HG03175 (cell line): ENCODE data around the gene C11orf24.

ENCODE experiments used
- ATAC-seq: cut with Tn5 transposase; IDR thresholded peaks from one replicate; pipeline ENCODE4 v1.9.1; 2021; ENCODE audit warnings: mild to moderate bottlenecking, moderate library complexity; ENCODE audit not compliant: unreplicated experiment

The C11orf24 gene

DNA sequence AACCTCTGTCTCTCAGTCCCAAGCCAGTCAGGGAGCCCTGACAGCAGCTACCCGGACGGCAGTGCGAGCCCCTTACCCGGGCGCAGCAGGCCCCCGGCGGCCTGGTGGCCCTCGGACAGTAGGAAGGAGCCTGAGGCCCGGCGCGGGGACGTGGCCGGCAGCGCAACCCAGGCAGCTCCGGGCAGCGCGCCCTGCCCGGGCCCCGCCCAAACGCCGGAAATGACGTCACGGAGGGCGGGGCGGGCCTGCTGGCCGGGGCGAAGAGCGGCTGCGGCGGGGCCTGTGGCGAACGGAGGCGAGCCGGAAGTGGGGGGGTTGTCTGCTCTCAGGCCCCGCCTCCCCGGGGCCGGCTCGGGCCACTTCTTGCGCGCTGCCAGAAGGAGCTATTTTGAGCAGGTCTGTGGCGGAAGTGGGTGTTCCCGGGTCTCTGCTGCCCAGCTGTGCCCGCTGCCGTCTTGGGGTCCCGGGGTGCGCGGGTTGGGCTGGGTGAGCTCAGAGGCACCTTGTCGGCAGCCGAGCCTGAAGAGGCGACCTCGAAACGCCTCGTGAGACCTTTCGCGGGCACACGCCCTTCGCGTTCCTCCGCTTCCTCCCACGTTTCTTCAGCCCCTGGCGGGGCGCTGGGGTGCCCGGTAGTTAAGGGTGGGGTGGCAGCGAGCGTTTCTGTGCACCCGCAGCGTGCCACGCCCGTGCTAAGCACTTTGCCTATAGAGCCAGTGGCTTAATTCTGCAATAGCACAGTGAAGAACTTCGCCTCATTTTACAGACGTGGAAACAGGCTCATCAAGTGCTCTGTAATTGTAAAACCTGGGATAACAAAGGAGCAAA lies at the start of gene C11orf24:
Gene C11orf24 (minus strand): TSS at position 193 of the 828 bp plus-strand sequence. CDS start 8,206 bp downstream, outside the sequence.
- ATAC-seq: peak; percentile 76

DNA sequence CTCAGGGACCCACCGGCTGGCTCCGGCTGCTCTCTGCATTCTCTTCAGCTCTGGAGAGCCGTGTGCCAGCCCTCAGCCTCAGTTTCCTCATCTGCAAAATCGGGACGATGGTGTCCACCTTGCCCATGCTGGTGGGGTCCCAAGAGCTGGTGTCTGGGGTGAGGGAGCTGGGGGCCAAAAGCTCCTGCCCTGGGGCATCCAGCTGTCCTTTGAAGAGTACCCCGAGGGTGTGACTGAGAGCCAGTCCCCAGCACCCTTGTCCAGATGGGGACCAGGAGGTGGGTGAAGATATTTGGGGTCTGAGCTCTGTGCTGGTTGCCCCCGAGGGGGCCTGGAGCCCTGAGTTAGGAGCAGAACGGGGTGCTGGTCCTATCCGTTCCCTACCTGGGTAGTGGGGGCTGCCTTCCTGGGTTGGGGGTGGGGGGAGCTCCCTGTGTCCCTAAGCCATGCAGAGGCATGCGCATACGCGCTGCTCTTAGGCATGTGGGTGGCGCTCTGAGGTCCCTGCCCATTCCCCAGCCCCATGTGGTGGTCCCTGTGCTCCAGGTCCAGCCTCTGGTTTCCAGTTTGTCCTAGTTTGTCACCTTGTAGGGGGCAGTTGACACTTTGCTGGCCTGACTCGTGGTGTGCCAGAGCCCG lies 45.5 kb upstream of the C11orf24 start:
- no peak for ATAC-seq

DNA sequence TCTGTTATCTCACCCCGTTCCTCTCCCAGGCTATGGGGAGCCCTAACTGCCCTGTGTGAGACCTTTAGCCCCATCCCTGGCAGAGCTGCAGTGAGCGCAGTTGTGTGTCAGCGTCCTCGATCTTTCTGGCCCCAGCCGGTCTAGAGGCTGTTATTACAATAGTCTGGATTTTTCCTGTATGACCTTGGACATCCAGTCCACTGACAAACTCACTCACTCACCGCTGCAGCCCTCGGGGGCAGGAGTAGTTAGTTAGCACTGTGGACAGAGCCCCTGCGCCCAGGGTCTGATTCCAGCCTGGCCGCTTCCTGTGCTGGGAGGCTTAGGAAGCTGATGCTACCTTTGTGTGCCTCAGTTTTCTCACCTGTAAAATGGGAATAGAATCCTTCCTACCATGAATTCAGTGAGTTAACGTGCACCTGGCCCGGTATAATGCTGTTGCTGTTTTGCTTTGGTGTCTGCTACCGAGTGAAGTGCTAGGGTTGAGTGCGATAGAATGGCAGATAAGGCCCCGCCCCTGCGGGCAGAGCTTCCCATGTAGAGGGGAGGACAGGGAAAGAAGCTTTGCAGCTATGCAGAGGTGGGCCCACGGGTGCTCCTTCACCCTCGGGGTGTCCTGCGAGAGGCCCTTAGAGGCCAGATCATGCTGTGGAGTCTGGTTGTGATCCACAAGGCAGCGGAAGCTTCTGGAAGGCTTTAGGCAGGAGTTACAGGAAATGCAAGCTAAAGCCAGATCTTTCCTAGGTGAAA lies 43.6 kb upstream of the C11orf24 start:
- ATAC-seq: no peak

DNA sequence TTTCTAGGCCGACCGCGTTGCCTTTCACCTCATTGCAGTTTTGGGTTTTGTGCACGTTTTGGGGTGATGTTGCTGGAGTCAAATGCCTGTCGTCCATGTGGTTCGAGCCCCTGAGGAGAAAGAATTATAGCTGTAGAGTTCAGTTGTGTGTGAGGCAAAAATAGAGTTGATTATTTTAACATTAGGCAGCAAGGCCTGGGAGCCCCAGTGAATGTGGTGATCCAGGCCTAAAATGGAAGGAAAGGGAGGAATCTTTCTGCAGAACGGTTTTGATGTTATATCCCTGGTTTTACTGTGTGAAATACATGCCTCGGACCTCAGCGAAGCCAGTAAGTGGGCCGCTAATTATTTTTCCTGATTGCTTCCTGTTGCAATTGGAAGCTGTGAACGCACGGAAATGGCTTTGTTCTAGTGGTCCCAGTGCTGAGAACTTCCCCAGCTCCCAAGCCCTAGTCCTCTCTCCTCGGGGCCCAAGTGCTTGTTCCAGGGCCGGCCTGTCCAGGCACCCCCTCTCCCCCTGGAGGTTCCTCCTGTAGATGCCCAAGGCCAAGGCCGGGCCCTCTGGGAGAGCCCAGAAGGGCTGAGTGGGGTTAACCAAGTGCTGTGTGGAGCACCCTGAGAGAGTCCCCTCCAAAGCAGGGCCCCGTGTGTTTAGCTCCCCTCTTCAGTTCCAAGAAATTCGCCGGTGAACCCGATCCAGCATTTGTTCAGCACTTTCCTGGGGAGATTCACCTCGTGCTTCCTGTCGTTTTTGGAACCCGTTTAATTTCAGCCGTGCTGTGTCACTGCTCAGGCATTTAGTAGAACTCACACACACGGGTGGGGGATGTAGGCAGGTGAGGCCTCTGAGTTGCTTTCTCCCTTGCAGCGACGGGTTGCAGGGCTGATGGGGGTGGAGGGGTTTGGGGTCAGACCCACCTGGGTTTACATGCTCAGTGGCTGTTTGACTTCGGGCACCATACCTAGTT lies 42.7 kb upstream of the C11orf24 start:
- no peak for ATAC-seq

DNA sequence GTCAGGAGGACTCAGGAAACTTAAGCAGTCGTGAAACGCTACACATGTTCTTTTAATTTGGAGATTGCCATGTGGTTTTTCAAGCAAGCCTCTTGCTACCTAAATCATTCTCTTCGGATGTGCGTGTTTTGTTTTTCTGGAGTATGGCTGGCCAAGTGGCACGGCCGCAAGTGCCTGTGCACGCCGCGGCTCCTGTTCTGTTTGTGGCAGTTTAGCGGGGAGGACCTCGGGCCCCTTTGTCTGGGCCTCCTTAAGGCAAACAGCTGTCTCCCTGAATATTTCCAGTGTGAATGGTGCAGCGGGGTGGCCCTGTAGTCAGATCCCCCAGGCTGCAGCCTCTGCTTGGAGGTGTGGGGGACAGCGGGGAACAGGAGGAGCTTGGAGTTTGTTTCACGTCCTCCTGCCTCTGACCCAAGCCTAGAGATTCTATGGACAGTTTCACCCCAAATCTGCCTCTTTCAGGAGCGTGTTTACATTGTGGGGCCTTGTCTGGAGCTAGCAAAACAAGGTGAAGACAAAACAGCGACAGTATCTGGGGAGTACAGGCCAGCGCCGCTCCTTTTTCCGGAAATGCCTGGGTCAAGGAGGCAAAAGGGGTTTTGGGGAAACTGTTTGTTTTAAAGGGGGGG lies 41.9 kb upstream of the C11orf24 start:
- ATAC-seq: no peak

- ATAC-seq: no peak
Measured at GRCh38 chr11:68312780-68313573, 41.2 kb upstream of the C11orf24 start.

DNA sequence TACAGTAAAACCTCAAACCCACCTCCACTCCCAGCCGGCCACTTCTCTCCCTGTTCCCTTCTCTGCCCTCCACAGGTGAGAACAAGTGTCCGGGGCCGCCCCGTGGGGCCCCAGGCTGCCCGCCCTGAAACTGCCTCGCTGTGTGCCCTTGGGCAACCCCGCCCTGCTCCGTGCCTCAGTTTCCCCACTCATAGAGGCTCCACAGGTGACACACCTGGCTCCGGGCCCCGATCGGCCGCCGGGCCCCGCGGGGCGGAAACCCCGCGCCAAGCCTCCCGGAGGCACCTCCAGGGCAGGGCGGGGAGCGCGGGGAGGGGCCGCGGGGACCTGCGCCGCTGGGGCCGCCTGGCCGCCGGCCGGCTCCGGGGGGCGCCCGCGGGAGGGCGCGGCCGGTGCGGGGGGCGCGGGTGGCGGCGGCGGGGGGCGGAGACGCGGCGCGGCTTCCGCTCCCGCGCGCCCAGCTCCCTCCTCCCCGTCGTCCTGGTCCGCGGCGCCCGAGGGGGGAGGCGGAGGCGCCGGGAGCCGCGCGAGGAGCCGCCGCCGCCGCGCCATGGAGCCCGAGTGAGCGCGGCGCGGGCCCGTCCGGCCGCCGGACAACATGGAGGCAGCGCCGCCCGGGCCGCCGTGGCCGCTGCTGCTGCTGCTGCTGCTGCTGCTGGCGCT lies 40.5 kb upstream of the C11orf24 start, which contains the start of gene LRP5:
Gene LRP5 (plus strand): TSS at position 475 of the 663 bp plus-strand sequence. CDS start 124 bp downstream, at position 599.
- no peak for ATAC-seq

GRCh38 chr11:68311160-68312116 lies 39.7 kb upstream of the C11orf24 start:
- no peak for ATAC-seq

- no peak for ATAC-seq
Measured at GRCh38 chr11:68309621-68310185, 37.9 kb upstream of the C11orf24 start.

- no peak for ATAC-seq
Measured at GRCh38 chr11:68308068-68308467, 36.3 kb upstream of the C11orf24 start.

- ATAC-seq: no peak
Measured at GRCh38 chr11:68306636-68307035, 34.9 kb upstream of the C11orf24 start.

DNA sequence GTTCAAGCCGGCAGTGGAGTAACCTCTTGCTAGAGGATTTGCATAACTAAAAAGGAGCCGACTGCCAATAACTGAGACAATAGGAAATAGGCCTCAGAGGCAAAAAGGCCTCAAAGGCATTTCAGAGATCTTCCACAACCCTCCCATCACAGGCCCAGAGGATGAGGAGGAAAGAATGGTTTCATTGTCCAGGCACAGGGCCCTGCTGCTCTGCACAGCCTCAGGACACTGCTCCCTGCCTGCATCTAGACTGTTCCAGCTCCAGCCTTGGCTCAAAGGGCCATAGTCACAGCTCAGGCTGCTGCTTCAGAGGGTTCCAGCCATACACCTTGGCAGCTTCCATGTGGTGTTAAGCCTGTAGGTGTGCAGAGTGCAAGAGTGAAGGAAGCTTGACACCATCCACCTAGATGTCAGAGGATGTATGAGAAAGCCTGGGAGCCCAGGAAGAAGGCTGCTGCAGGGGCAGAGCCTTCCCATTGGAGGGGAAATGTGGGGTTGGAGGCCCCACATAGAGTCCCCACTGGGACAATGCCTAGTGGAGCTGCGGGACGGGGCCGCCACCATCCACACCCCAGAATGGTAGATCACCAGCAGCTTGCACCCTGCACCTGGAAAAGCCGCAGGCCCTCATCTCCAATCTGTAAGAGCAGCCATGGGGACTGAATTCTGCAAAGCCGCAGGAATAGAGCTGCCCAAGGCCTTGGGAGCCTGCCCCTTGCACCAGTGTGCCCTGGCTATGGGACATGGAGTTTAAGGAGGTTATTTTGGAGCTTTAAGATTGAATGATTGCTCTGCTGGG lies 32.4 kb upstream of the C11orf24 start:
- ATAC-seq: no peak

DNA sequence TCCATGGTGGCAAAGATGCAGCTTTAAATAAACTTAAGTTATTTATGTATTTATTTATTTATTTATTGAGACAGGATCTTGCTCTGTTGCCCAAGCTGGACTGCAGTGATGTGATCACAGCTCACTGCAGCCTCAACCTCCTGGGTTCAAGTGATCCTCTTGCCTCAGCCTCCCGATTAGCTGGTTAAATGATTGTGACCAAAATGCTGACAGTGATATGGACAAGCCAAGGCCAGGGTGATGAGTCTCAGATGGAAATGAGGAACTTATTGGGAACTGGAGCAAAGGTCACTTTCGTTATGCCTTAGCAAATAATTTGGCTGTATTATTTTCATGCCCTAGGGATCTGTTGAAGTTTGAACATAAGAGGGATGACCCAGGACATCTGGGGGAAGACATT lies 31.3 kb upstream of the C11orf24 start:
- no peak for ATAC-seq

- no peak for ATAC-seq
Measured at GRCh38 chr11:68302670-68303069, 30.9 kb upstream of the C11orf24 start.

GRCh38 chr11:68302256-68302655 lies 30.5 kb upstream of the C11orf24 start:
- no peak for ATAC-seq
